Activated CD4-positive, alpha-beta T cell treated with anti-CD3 and anti-CD28 coated beads, Interleukin-2, amount 10 ng/mL, durations not matched to agents 24 days and 14 days (primary cell): ENCODE measurements around the gene ISLR2. TPM values are rescaled to one million over a fixed set of nuclear protein-coding genes. Genes with fewer than 3 reads are reported as not detected.
A peak's percentile ranks its signal among the peaks of the same experiment; 100 is the strongest.

Experiments
- DNase-seq: peaks from one replicate; pipeline ENCODE4 v3.0.0; 2022
- H3K27ac Mint-ChIP-seq: one replicate; pipeline ENCODE4 v1.8.0; 2022; ENCODE audit warnings: mild to moderate bottlenecking, mixed read lengths
- H3K27me3 Mint-ChIP-seq: one replicate; pipeline ENCODE4 v1.8.0; 2022; ENCODE audit warnings: mixed read lengths
- H3K36me3 Mint-ChIP-seq: one replicate; pipeline ENCODE4 v1.8.0; 2022; ENCODE audit warnings: low read depth, mild to moderate bottlenecking, mixed read lengths
- H3K4me1 Mint-ChIP-seq: one replicate; pipeline ENCODE4 v1.8.0; 2021; ENCODE audit warnings: mixed read lengths
- H3K4me3 Mint-ChIP-seq: one replicate; pipeline ENCODE4 v1.8.0; 2022; ENCODE audit warnings: mild to moderate bottlenecking, moderate library complexity, mixed read lengths
- H3K9me3 Mint-ChIP-seq: one replicate; pipeline ENCODE4 v1.8.0; 2021; ENCODE audit warnings: mixed read lengths
- intact Hi-C: fragments of 100-400 bp; cut with micrococcal nuclease; formaldehyde crosslinking; loops from one replicate; pipeline ENCODE4 v1.15.1; 2023
- total RNA-seq: library from RNA; stranded (reverse); gene quantifications from 2 replicates; pipeline ENCODE4 v1.2.3, GENCODE V29; 2022

ISLR2 gene
- total RNA-seq, 1 donor from 2014 or later: not detected

GRCh38 chr15:74122403-74123130, 7.8 kb upstream of the ISLR2 start:
- intact Hi-C loops: no loop called here
- peaks cover 2% of the 10 kb centered on the region for H3K4me1 Mint-ChIP-seq
- H3K9me3 Mint-ChIP-seq: no peaks in the 10 kb centered on the region

GRCh38 chr15:74123131-74123429, 7.3 kb upstream of the ISLR2 start:
- no peak for DNase-seq
- Mint-ChIP-seq H3K4me3 (no peak overlapping the region), H3K4me1 (peaks cover 2% of the 10 kb centered on the region), H3K27ac (no peak overlapping the region), H3K36me3 (no peaks in the 10 kb centered on the region), H3K9me3 (no peaks in the 10 kb centered on the region), H3K27me3 (peaks cover 30% of the 10 kb centered on the region)
- intact Hi-C loops: no loop called here

More at GRCh38 chr15:74122403-74123130, 7.8 kb upstream of the ISLR2 start:
- no peaks in the 10 kb centered on the region for H3K36me3 Mint-ChIP-seq
- DNase-seq: no peak
- H3K27me3 Mint-ChIP-seq: peaks cover 33% of the 10 kb centered on the region
- H3K4me3 Mint-ChIP-seq: no peak overlapping the region
- H3K27ac Mint-ChIP-seq: no peak overlapping the region

- Mint-ChIP-seq H3K36me3 (no peaks in the 10 kb centered on the region), H3K27ac (no peak overlapping the region), H3K4me1 (peaks cover 2% of the 10 kb centered on the region), H3K27me3 (peaks cover 33% of the 10 kb centered on the region), H3K9me3 (no peaks in the 10 kb centered on the region), H3K4me3 (no peak overlapping the region)
- intact Hi-C loops: no loop called here
- DNase-seq: no peak
Observed at GRCh38 chr15:74123658-74124057, 6.7 kb upstream of the ISLR2 start.

GRCh38 chr15:74124196-74124595, 6.2 kb upstream of the ISLR2 start:
- no peak overlapping the region for H3K4me3 Mint-ChIP-seq
- no peaks in the 10 kb centered on the region for H3K9me3 Mint-ChIP-seq
- intact Hi-C loops: no loop called here
- H3K36me3 Mint-ChIP-seq: no peaks in the 10 kb centered on the region
- H3K4me1 Mint-ChIP-seq: peaks cover 2% of the 10 kb centered on the region
- H3K27me3 Mint-ChIP-seq: peaks cover 38% of the 10 kb centered on the region
- H3K27ac Mint-ChIP-seq: no peak overlapping the region
- DNase-seq: no peak

- Mint-ChIP-seq H3K36me3 (no peaks in the 10 kb centered on the region), H3K9me3 (no peaks in the 10 kb centered on the region), H3K4me1 (peaks cover 5% of the 10 kb centered on the region), H3K4me3 (no peak overlapping the region), H3K27me3 (peaks cover 43% of the 10 kb centered on the region), H3K27ac (no peak overlapping the region)
- no peak for DNase-seq
- intact Hi-C loops: no loop called here
Observed at GRCh38 chr15:74124759-74125158, 5.6 kb upstream of the ISLR2 start.

- peak overlapping the region; percentile 26 for H3K4me3 Mint-ChIP-seq
- intact Hi-C loops: loop anchor here (1.0 kb wide), 1 partner anchor 195 kb away; no protein-coding TSS in a partner anchor
Observed at GRCh38 chr15:74127255-74127953, 3.0 kb upstream of the ISLR2 start.

GRCh38 chr15:74127954-74128784, 2.2 kb upstream of the ISLR2 start:
- intact Hi-C loops: loop anchor here (1.0 kb wide), 2 partner anchors 174 to 194 kb away; no protein-coding TSS in a partner anchor
- H3K36me3 Mint-ChIP-seq: peaks cover 7% of the 10 kb centered on the region
- peaks cover 13% of the 10 kb centered on the region for H3K4me1 Mint-ChIP-seq
- DNase-seq: no peak
- no peak overlapping the region for H3K27ac Mint-ChIP-seq
- peaks cover 65% of the 10 kb centered on the region for H3K27me3 Mint-ChIP-seq
- H3K9me3 Mint-ChIP-seq: peaks cover 4% of the 10 kb centered on the region
- H3K4me3 Mint-ChIP-seq: peak overlapping the region; percentile 26

More at GRCh38 chr15:74127255-74127953, 3.0 kb upstream of the ISLR2 start:
- Mint-ChIP-seq H3K36me3 (peaks cover 7% of the 10 kb centered on the region), H3K9me3 (peaks cover 4% of the 10 kb centered on the region), H3K27me3 (peaks cover 61% of the 10 kb centered on the region), H3K27ac (no peak overlapping the region), H3K4me1 (peaks cover 11% of the 10 kb centered on the region)
- DNase-seq: peak; percentile 96

GRCh38 chr15:74128785-74129585, 1.4 kb upstream of the ISLR2 start:
- Mint-ChIP-seq H3K36me3 (peaks cover 7% of the 10 kb centered on the region), H3K4me1 (peaks cover 13% of the 10 kb centered on the region), H3K4me3 (no peak overlapping the region), H3K9me3 (peaks cover 4% of the 10 kb centered on the region), H3K27me3 (peaks cover 69% of the 10 kb centered on the region), H3K27ac (peak overlapping the region; percentile 51)
- intact Hi-C loops: loop anchor here (1.0 kb wide), 1 partner anchor 173 kb away; no protein-coding TSS in a partner anchor
- DNase-seq: no peak

GRCh38 chr15:74129586-74130154, 716 bp upstream of the ISLR2 start:
- Mint-ChIP-seq H3K27ac (peak overlapping the region; percentile 51), H3K9me3 (peaks cover 4% of the 10 kb centered on the region), H3K36me3 (peaks cover 7% of the 10 kb centered on the region), H3K27me3 (peaks cover 73% of the 10 kb centered on the region), H3K4me1 (peaks cover 13% of the 10 kb centered on the region), H3K4me3 (no peak overlapping the region)
- intact Hi-C loops: no loop called here
- DNase-seq: peak; percentile 59

- Mint-ChIP-seq H3K27me3 (peaks cover 81% of the 10 kb centered on the region), H3K27ac (peak overlapping the region; percentile 65), H3K36me3 (peaks cover 7% of the 10 kb centered on the region), H3K9me3 (peaks cover 4% of the 10 kb centered on the region), H3K4me3 (no peak overlapping the region), H3K4me1 (peaks cover 19% of the 10 kb centered on the region)
- no peak for DNase-seq
- intact Hi-C loops: no loop called here
Observed at GRCh38 chr15:74130849-74131627, 652 bp downstream of the ISLR2 start.

GRCh38 chr15:74131628-74132413, 1.4 kb downstream of the ISLR2 start:
- Mint-ChIP-seq H3K36me3 (peaks cover 7% of the 10 kb centered on the region), H3K4me1 (peaks cover 20% of the 10 kb centered on the region), H3K27me3 (peaks cover 83% of the 10 kb centered on the region), H3K4me3 (peak overlapping the region; percentile 9), H3K27ac (peak overlapping the region; percentile 74), H3K9me3 (peaks cover 4% of the 10 kb centered on the region)
- intact Hi-C loops: no loop called here
- DNase-seq: no peak
